MV-4-11 (cell line): ENCODE data around the gene PRKRA.
"Not testable (repeated sequence)": the region's sequence is repeated elsewhere in the genome, so short reads cannot be mapped to it uniquely, and the experiment has no call there.

Experiments
- DNase-seq: peaks from one replicate; lab custom pipeline; 2025; lab: John Stamatoyannopoulos, UW

The PRKRA gene

DNA sequence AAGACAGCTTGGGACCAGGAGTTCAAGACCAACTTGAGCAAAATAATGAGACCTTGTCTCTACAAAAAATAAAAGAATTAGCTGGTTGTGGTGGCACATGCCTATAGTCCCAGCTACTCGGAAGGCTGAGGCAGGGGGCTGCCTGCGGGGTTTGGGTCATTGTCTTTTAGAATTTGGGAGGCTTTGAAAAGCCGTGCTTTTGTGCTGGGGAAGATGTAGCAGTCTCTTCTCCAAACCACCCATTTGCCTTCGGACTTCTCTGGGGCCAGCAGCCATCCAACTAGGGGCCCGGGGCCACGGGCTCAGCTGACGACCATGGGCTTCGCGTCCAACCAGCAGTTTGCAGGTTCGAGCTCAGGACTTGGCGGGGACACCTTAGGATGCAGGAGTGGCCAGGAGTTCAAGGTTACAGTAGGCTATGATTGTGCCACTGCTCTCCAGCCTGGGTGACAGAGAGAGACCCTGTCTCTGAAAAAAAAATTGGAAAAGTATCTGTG is 6.5 kb upstream of the PRKRA start:
- DNase-seq: no peak

DNA sequence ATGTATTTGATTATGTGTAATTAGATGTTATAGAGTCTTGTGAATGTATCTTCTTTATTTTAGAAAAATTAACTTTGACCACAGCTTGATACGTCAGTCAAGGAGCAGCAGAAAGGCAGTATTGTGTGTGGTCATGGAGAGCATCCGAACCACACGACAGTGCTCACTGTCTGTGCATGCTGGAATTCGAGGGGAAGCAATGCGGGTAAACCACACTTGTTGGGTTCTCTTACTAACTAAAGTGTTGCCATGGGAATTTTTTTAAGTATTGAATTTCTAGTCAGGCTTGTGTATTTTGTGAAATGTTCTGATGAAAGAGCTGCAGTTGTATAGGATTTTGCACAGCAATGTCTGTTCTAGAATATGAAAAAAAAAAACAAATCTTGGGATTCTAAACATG is 5.0 kb upstream of the PRKRA start:
- no peak for DNase-seq

DNA sequence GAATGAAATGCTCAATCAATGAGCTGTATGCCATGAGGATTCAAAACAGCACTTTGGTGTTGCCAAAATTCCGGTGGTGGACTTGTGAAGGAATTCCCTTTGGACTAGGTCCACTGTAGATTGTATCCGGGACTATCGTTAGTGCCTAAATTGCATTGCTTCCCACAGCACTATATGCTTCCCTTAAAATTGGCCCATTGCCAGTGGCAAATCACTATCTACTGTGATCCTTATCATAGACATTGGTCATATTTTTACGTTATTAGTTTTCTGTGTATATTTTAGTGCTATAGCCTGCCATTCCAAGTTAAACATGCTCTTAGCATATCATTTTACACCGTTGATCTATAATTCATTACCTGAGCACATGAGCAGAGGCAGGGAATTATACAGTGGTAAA is 1.9 kb upstream of the PRKRA start:
- no peak for DNase-seq

DNA sequence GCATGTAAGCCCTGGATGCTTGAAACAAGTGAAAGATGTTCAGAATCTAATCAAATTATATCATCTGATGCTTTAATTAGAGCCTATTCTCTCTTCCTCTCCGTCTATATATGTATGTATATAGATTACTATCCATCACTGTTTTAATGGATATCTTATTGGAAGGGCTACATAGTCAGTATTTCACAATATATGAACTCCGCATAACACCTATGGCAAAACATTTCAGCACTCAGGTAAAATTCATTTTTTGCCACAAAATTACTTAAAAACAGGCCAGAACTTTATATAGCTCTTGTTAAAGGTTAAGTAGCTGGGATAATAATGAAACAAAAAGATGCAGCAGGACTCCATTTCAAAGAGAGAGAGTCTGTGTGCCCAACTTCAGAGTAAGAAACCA is 1.4 kb upstream of the PRKRA start:
- DNase-seq: no peak

DNA sequence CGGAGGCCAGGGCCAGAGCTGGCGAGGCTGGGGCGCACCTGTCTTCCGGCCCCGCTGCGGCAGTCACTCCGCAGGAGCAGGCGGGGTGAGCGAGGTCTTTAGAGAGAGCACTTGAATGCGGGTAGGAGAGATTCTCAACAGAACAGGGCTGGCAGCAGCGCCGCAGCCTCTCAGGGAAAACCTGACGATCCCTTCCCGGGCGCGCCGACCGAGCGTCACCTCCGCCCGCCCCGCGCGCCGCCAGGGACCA is 526 bp downstream of the PRKRA start:
- DNase-seq: no peak

DNA sequence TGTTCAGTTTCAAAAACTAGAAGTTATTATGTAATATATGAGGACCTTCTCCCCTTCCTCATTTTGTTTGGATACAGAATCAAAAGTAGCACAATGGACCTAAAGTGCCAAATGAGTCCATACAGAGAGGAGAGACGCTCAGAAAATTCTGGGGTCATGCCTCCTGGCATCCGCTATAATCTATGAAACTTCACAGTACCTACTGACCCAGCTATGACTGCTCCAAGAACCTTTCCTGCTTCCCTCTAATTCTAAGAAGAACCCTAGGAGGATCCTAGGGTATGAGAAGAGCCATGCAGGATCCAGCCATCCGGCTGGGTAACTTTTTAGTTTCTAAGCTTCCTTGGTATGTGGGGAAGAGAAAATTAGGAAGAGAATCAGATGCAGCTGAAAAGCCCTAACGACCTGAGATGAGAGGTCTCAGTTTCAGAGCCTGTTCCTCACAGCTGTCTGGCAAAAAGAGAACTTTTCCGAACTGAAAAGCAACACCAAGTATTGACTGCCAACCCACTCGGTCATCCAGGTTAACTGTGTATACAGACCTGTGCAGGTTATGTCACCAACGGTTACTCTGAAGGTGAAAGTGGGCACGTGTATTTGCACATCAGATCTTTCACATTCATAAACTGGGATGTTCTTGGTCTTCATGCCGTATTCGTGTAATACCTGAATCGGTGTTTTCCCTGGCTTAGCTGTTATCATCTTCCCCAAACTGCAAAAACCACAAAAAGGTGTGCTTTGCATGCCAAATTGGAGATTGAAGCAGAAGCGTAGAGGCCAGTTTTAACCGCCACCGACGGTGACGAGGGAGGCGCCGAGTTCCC is 1.1 kb downstream of the PRKRA start:
- DNase-seq: peak; percentile 34

DNA sequence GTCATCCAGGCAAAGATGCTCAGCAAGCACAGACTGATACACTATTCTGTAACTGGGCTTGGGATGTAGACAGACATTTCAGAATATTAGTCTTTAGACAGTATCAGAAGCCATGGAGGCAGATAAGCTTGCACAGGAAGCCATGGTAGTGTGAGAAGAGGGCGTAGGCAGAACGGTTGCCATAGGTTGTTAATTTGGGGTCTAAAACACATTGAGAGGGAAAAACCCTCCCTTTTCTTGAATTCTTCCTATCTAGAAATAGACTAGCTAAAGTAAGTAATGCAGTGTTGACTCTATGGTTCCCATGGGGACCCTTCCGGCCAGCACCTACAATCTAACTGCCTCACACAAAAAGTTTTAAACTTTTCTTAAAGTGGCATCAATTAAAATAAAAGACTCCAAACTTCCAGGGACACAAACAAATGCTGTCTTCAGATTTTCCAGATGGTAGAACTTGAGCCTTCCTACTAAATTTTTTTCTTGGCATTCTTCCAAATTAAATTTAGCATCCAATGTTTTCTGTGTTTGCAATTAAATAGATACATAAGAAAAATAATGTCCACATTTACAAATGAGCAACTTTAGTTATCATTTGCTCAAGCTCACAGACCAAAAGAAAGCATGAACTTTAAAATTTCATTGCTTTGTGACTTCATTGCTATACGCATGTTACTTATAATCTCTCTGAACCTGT is 1.9 kb downstream of the PRKRA start:
- no peak for DNase-seq

DNA sequence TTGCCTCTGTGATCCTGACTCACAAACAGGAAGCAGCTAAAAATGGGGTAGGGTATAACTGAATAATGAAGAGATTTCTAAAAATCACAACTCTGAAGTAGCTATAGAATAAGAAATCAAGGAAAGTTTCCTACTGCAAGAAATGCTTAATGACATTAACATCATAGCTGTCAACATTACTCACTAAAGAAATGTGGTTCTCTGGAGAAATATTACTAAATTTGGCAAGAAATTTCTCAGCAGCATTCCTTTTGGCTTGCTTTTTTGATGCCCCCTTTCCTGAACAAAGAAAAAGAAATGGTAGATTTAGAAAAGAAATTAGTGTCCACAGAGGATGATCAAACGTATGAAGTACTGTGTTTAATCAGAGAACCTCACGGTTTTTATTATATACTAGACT is 9.5 kb downstream of the PRKRA start:
- no peak for DNase-seq

DNA sequence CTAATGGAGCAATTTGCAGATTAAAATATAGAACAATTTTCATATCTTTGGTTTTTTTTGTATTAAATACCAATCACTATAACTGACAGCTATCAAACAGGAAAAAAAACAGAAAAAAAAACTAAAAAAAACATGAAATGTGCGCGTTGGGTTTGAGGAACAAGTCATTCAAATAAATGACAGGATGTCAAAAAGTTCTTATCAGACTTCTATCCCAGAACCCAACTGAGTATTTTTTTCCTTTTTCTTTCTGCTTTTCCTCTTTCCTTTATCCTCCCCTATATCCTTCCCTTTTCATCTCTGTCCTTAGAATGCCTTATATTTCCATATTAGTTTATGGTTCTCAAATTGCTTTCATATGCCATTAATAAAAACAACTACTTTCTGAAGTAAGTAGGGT is 14.3 kb downstream of the PRKRA start:
- no peak for DNase-seq

DNA sequence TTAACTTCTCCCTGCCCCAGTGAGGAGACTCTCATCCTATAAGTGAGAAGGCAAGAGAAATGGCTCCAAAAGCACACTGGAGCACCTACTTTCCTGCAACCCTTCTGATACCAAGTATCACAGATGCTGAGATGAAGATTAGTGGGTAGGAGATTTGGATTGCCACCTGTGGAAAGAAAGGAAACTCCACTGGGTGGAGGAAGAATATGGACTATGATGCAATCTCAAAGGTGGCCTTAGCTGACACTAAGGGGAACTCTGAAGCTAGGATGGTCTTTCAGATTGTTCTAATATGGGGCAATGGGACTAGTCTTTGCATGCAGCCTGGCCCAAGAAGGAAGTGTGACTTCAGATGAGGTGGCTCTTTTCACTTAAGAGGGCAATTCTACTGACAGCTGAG is 21.6 kb downstream of the PRKRA start:
- peak; percentile 69 for DNase-seq

DNA sequence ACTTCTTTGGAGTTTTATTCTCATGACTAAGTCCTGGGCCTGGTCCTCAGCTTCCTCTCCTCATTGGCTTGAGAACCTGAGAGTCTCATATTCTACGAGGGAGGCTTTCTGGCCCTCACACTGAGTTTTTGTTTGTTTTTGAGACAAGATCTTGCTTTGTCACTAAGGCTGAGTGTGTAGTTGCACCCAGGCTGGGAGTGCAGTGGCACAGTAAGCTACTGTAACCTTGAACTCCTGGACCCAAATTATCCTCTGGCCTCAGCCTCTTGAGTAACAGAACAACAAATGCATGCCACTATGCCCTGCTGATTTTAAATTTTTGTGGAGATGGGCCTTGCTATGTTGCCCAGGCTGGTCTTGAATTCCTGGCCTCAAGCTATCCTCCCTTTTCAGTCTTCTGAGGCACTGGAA is 22.6 kb downstream of the PRKRA start:
- no peak for DNase-seq

DNA sequence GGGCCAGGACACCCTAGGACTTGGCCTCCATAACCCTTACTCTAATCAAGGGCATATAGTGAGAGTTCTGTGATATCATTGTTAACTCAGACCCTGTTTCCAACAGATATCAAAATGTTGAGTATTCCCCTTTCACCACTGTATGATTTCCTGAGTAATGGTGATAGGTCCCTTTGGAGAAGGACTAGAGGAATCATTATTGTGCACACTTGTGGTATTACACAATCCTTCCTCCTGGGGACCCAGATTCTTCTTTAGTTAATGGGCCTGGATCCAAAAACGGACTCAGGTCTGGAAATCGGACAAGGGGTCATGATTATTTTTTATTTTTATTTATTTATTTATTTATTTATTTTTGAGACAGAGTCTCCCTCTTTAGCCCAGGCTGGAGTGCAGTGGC is 23.5 kb downstream of the PRKRA start:
- no peak for DNase-seq

DNA sequence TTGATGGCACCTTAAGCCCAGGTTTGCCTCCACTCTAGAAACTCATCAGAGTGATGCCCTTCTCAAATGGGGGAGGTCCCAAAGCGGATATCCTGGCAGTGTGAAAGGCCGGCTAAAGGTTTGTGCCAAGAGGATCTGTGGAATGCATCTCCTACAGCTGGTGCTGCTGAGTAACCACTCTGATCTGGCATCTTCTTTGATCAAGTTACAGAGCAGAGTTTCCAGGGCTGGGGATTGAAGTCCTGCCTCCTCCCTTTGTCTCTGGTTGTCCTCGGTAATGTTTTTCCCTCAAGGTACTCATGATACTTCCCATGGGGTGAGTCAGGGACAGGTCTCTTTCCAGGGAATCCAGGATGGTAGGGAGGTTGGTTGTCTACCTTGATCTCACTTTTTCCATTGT is 24.6 kb downstream of the PRKRA start:
- DNase-seq: no peak

DNA sequence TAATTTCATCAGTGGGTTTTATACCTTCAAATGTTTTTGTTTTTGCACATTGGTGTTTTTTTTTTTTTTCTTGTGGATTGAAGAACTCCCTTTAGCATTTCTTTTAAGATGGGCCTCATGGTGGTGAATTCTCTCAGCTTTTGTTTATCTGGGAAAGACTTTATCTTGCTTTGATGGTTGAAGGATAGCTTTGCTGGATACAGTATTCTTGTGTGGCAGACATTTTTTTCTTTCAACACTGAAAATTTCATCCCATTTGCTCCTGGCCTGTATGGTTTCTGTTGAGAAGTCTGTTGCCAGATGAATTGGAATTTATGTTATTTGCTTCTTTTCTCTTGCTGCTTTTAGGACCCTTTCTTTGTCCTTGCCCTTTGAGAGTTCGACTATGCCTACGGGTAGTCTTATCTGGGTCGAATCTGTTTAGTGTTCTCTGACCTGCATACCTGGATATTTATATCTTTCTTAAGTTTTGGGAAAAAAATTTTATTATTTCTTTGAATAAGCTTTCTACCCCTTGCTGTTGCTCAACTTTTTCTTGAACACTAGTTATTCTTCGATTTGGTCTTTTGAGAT is 25.6 kb downstream of the PRKRA start:
- DNase-seq: no peak

DNA sequence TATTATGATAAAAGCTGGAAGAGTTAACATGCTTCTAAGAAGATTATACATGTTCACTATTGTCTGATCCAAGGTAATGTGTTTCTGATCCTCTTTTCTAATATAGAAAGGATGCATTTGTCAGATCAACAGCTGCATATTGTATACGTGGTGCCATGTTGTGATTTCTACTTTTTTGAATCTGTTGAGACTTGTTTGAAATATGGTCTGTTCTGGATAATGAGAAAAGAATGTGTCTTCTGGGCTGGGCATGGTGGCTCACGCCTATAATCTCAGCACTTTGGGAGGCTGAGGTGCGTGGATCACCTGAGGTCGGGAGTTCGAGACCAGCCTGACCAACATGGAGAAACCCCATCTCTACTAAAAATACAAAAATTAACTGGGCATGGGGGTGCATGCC is 27.2 kb downstream of the PRKRA start:
- DNase-seq: not testable (repeated sequence)

DNA sequence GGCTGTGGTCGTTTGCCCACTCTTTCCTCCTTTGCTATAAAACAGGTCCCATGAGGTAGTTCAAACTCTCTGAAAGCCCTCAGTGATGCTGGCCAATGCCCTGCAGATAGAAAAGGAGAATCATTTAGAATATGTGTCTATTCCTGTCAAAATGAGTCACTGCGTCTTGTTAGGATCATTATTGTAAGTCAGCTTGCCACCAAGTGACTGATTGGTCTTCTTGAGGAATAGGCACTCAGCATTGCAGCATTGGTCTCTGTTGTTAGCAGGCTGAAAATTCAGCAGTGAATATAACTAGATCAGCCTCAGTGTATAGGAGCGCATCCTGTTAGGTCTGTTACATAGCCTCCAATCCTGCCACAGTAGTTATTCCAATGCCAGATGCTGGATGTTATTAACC is 28.9 kb downstream of the PRKRA start:
- DNase-seq: no peak

DNA sequence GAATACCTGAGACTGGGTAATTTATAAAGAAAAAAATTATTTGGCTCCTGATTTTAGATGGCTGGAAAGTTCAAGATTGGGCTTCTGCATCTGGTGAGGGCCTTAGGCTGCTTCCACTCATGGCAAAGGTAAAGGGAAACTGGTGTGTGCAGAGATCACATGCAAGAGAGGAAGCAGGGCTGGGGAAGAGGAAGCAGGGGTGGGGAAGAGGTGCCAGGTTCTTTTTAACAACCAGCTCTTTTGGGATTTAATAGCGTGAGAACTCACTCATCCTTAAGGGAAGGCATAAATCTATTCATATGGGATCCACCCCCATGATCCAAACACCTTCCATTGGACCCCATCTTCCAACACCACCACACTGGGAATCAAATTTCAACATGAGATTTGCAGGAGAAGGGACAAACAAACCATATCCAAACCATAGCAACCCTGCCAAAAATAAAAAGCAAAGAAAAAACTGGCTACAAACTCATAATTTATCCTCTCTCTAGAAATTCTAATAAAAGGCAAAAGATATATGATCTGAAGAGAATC is 30.4 kb downstream of the PRKRA start:
- DNase-seq: no peak

DNA sequence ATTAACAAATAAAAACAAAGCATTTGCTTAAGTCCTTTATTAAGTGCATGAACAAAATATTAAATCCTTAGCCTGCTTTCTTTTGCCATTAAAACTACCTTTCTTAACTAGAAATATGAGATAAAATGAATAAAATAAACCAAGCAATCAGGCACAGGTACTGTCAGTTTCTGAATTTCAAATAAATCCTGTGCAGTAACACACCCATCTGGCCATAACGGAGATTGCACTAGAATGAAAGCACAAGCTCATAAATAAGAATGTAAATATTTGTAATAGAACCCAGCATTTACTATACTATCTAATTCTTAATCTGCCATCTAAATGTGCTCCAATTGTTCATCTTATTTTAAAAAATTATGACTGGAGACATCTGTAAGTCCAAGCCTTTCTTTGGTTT is 31.9 kb downstream of the PRKRA start:
- DNase-seq: peak; percentile 5

DNA sequence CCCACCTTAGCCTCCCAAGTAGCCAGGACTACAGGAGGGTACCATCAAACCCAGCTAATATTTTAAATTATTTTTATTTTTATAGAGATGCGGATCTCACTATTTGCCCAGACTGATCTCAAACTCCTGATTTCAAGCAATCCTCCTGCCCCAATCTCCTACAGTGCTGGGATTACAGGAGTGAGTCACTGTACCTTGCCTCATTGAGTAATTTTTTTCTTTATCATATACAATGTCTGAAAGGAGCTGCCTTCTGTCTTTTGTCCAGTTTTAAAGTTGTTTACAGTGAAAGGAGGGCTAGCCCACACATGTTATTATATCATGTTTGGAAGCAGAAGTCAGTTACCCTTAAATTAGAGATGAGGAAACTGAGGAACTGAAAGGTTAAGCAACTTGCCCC is 32.5 kb downstream of the PRKRA start:
- no peak for DNase-seq

DNA sequence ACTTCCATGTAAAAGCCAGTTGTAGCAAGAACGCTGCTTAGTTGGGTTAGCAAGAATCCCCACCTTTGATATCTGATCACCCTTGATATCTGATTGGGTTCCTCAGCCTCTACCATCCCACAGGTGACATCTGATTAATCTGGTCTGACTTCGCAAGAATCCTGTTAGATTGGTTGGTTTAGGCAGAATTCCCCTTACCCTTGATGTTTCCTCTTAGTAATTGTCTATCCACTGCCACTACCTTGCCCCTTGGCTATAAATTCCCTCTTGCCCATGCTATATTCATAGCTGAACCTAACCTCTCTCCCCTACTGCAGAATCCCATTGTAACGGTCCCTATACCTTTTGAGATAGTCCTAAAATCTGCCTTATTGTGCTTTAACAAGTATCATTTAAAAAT is 33.1 kb downstream of the PRKRA start:
- DNase-seq: no peak

DNA sequence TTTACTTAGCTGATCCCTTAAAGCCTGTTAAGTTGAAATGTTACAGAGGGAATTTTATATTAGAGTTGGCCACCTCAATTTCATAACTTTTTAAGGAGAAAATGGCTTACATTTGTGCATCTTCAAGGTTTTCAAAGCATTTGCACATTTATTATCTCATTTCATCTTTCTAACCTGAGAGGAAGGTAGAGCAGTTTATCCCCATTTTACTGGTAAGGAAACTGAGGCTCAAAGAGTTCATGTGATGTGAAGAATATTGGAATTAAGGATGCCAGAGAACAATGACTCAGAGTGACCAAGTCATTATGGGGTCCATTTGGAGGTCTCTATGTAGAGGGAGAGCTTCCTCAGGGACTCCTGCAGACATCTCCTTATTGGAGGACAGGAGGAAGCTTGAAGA is 35.0 kb downstream of the PRKRA start:
- no peak for DNase-seq

DNA sequence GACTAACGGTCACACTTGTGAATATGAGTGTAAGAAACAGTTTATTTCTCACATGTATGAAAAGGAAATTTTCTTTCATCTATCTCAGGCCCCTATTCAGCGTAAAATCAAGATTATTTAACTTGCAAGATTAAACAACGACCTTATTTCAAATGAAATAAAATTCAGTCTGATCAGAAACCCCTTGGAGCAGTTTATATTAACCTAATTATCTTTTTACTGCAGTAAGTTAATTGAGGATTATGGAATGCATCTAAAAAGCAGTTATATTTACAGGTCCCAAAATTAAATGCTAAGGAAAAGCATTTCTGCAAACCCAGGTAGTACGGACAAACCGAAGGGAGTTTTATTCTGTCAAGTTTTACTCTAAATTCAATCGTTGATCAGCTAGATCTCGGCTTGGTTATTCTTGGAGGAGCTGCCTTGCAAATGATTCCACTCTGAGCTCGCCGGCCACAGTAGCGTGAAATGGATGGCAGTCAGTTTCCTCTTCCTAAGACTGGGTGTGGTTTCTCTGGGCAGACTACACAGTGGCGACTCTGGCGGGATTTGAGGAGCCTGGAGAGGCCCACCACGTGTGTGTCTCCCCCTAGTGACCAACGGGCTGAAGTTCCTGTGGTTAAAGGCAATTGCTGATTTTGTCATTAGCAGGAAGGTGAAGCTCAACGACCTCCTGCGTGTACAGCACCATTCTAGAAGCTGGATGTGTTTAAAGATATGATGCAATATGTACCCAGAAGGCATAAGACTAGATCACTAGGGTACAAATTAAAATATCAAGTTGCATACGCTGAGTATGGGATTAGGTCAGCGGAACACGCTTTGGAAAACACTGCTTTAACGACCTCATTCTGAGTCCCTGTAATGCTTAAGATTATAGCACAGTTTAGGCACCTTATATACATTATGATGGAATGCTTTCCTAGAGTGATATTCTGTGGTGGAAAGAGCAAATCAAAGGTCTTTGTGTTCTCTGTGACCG is 36.4 kb downstream of the PRKRA start:
- peak; percentile 98 for DNase-seq
